ENCODE results near the gene IRX4.

The IRX4 gene

GRCh38 chr5:1885404-1885755 lies 2.7 kb upstream of the IRX4 start:
- Histone ChIP-seq H3K27me3 (ENCODE audit: control insufficient read depth in 3 of 3, insufficient read depth in 3 of 3, low read depth in 1 of 3, low read length in 3 of 3) (peaks cover 67 to 93% (median 91%) of the 10 kb centered on the region in 3 experiments), H2BK120ac (ENCODE audit: low read depth, low read length) (no peak overlapping the region), H3K79me1 (ENCODE audit: low read depth, low read length) (peaks cover 2% of the 10 kb centered on the region), H3K4me2 (ENCODE audit: insufficient read depth, low read length, poor library complexity, severe bottlenecking) (no peak overlapping the region), H3K4ac (ENCODE audit: low read length) (no peak overlapping the region), H3K18ac (ENCODE audit: low read length) (no peak overlapping the region), H4K8ac (ENCODE audit: low read depth, low read length) (no peak overlapping the region), H3K14ac (ENCODE audit: low read length) (no peak overlapping the region), H3K4me3 (ENCODE audit: low read length in 2 of 2) (peak overlapping the region in 1 of 2 donors; percentile 47), H2BK15ac (ENCODE audit: low read length) (no peak overlapping the region), H3K9ac (ENCODE audit: low read depth, low read length, poor library complexity) (no peak overlapping the region), H3K4me1 (ENCODE audit: control insufficient read depth in 2 of 2, insufficient read depth in 1 of 2, low read depth in 1 of 2, low read length in 2 of 2) (peaks cover 4 to 27% of the 10 kb centered on the region in 2 donors), H3K23ac (ENCODE audit: low read depth, low read length, poor library complexity) (peak overlapping the region; percentile 52), H3K27ac (replicated peaks; ENCODE audit: low read length) (no peak overlapping the region), H3K36me3 (replicated peaks in 1 of 2; ENCODE audit: control insufficient read depth in 2 of 2, insufficient read depth in 2 of 2, low read length in 2 of 2) (peaks cover 0 to 2% of the 10 kb centered on the region in 2 donors), H4K91ac (ENCODE audit: low read depth, low read length, poor library complexity) (no peak overlapping the region), H2BK5ac (ENCODE audit: low read length) (peak overlapping the region; percentile 22), H3K9me3 (replicated peaks in 1 of 2; ENCODE audit: control insufficient read depth in 2 of 2, insufficient read depth in 1 of 2, low read depth in 1 of 2, low read length in 2 of 2) (peaks cover 2% of the 10 kb centered on the region in 2 donors), H2AFZ (ENCODE audit: low read length) (peak overlapping the region; percentile 87), H2BK12ac (ENCODE audit: low read length) (no peak overlapping the region), H2AK5ac (ENCODE audit: low read depth, low read length) (no peak overlapping the region)
- DNase-seq (ENCODE audit: low spot score): no peak
- no CpG with 5 or more reads among the region's 19 CpGs for WGBS, 2 donors (ENCODE audit: extremely low coverage in 2 of 2, insufficient read length in 2 of 2, insufficient replicate concordance in 1 of 2)

- Histone ChIP-seq H3K9me3 (replicated peaks in 1 of 2; ENCODE audit: control insufficient read depth in 2 of 2, insufficient read depth in 1 of 2, low read depth in 1 of 2, low read length in 2 of 2) (peaks cover 2 to 5% of the 10 kb centered on the region in 2 donors), H4K8ac (ENCODE audit: low read depth, low read length) (no peak overlapping the region), H2BK120ac (ENCODE audit: low read depth, low read length) (no peak overlapping the region), H3K4me2 (ENCODE audit: insufficient read depth, low read length, poor library complexity, severe bottlenecking) (no peak overlapping the region), H4K91ac (ENCODE audit: low read depth, low read length, poor library complexity) (no peak overlapping the region), H3K4ac (ENCODE audit: low read length) (no peak overlapping the region), H3K9ac (ENCODE audit: low read depth, low read length, poor library complexity) (no peak overlapping the region), H2BK15ac (ENCODE audit: low read length) (no peak overlapping the region), H3K27ac (replicated peaks; ENCODE audit: low read length) (no peak overlapping the region), H3K27me3 (ENCODE audit: control insufficient read depth in 3 of 3, insufficient read depth in 3 of 3, low read depth in 1 of 3, low read length in 3 of 3) (peaks cover 72 to 97% (median 93%) of the 10 kb centered on the region in 3 experiments), H3K79me1 (ENCODE audit: low read depth, low read length) (peaks cover 2% of the 10 kb centered on the region), H3K36me3 (replicated peaks in 1 of 2; ENCODE audit: control insufficient read depth in 2 of 2, insufficient read depth in 2 of 2, low read length in 2 of 2) (peaks cover 0 to 7% of the 10 kb centered on the region in 2 donors), H2BK12ac (ENCODE audit: low read length) (no peak overlapping the region), H3K14ac (ENCODE audit: low read length) (no peak overlapping the region), H2AK5ac (ENCODE audit: low read depth, low read length) (no peak overlapping the region), H3K4me1 (ENCODE audit: control insufficient read depth in 2 of 2, insufficient read depth in 1 of 2, low read depth in 1 of 2, low read length in 2 of 2) (peaks cover 4 to 27% of the 10 kb centered on the region in 2 donors), H2AFZ (ENCODE audit: low read length) (peak overlapping the region; percentile 87), H2BK5ac (ENCODE audit: low read length) (peak overlapping the region; percentile 22), H3K23ac (ENCODE audit: low read depth, low read length, poor library complexity) (peak overlapping the region; percentile 52), H3K18ac (ENCODE audit: low read length) (no peak overlapping the region), H3K4me3 (ENCODE audit: low read length in 2 of 2) (peak overlapping the region in 1 of 2 donors; percentile 47)
- WGBS, 2 donors (ENCODE audit: extremely low coverage in 2 of 2, insufficient read length in 2 of 2, insufficient replicate concordance in 1 of 2): no CpG with 5 or more reads among the region's 24 CpGs
- DNase-seq (ENCODE audit: low spot score): no peak
These were observed 2.1 kb upstream of the IRX4 start for GRCh38 chr5:1884678-1885403.

- Histone ChIP-seq H2BK15ac (ENCODE audit: low read length) (no peak overlapping the region), H3K4me1 (ENCODE audit: control insufficient read depth in 2 of 2, insufficient read depth in 1 of 2, low read depth in 1 of 2, low read length in 2 of 2) (peaks cover 4 to 27% of the 10 kb centered on the region in 2 donors), H3K14ac (ENCODE audit: low read length) (no peak overlapping the region), H2BK5ac (ENCODE audit: low read length) (no peak overlapping the region), H3K79me1 (ENCODE audit: low read depth, low read length) (peaks cover 2% of the 10 kb centered on the region), H2BK120ac (ENCODE audit: low read depth, low read length) (no peak overlapping the region), H2AFZ (ENCODE audit: low read length) (peak overlapping the region; percentile 89), H3K18ac (ENCODE audit: low read length) (peak overlapping the region; percentile 28), H3K23ac (ENCODE audit: low read depth, low read length, poor library complexity) (peak overlapping the region; percentile 65), H3K9ac (ENCODE audit: low read depth, low read length, poor library complexity) (no peak overlapping the region), H3K4me3 (ENCODE audit: low read length in 2 of 2) (peak overlapping the region in 1 of 2 donors; percentile 44), H3K4ac (ENCODE audit: low read length) (no peak overlapping the region), H3K36me3 (replicated peaks in 1 of 2; ENCODE audit: control insufficient read depth in 2 of 2, insufficient read depth in 2 of 2, low read length in 2 of 2) (peaks cover 0 to 10% of the 10 kb centered on the region in 2 donors), H3K9me3 (replicated peaks in 1 of 2; ENCODE audit: control insufficient read depth in 2 of 2, insufficient read depth in 1 of 2, low read depth in 1 of 2, low read length in 2 of 2) (peaks cover 2 to 12% of the 10 kb centered on the region in 2 donors), H3K27me3 (ENCODE audit: control insufficient read depth in 3 of 3, insufficient read depth in 3 of 3, low read depth in 1 of 3, low read length in 3 of 3) (peaks cover 80 to 100% (median 93%) of the 10 kb centered on the region in 3 experiments), H2BK12ac (ENCODE audit: low read length) (no peak overlapping the region), H2AK5ac (ENCODE audit: low read depth, low read length) (no peak overlapping the region), H4K8ac (ENCODE audit: low read depth, low read length) (no peak overlapping the region), H4K91ac (ENCODE audit: low read depth, low read length, poor library complexity) (no peak overlapping the region), H3K4me2 (ENCODE audit: insufficient read depth, low read length, poor library complexity, severe bottlenecking) (peak overlapping the region; percentile 45), H3K27ac (replicated peaks; ENCODE audit: low read length) (no peak overlapping the region)
- DNase-seq (ENCODE audit: low spot score): no peak
- WGBS, 2 donors (ENCODE audit: extremely low coverage in 2 of 2, insufficient read length in 2 of 2, insufficient replicate concordance in 1 of 2): no CpG with 5 or more reads among the region's 49 CpGs
These were observed 1.4 kb upstream of the IRX4 start for GRCh38 chr5:1883925-1884677.

Measured in neuronal stem cell (in vitro differentiated cells).